Measurements from ENCODE around the gene KRTAP5-7. TPM values are rescaled to one million over a fixed set of nuclear protein-coding genes. Genes with fewer than 3 reads are reported as not detected.
"Not testable (repeated sequence)": the region's sequence is repeated elsewhere in the genome, so short reads cannot be mapped to it uniquely, and the experiment has no call there.

The KRTAP5-7 gene
- total and polyA plus RNA-seq, 2 of the 13 experiments (the other 11 are each of a cell fraction or from before 2014, with no cell fraction given) = 0.54 TPM; not detected in 1

DNA sequence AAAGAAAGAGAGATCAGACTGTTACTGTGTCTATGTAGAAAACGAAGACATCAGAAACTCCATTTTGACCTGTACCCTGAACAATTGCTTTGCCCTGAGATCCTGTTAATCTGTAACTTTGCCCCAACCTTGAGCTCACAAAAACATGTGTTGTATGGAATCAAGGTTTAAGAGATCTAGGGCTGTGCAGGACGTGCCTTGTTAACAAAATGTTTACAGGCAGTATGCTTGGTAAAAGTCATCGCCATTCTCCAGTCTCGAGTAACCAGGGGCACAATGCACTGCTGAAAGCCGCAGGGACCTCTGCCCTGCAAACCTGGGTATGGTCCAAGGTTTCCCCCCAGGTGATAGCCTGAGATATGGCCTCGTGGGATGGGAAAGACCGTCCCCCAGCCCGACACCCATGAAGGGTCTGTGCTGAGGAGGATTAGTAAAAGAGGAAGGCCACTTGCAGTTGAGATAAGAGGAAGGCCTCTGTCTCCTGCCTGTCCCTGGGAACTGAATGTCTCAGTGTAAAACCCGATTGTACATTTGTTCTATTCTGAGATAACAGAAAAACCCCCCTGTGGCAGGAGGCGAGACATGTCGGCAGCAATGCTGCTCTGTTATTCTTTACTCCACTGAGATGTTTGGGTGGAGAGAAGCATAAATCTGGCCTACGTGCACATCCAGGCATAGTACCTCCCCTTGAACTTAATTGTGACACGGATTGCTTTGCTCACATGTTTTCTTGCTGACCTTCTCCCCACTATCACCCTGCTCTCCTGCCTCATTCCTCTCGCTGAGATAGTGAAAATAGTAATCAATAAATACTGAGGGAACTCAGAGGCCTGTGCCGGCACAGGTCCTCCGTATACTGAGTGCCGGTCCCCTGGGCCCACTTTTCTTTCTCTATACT, 7.9 kb downstream of the KRTAP5-7 start (continued):
- TF ChIP-seq ZFX (CRISPR knock-in tag; IDR thresholded peaks at IDR 0.05; ENCODE audit: low read depth) (peak; percentile 78), ZGPAT (CRISPR knock-in tag; IDR thresholded peaks at IDR 0.05) (peak; percentile 61; the same call in 1 of the 2 replicates), MYC (CRISPR knock-in tag; IDR thresholded peaks at IDR 0.05; ENCODE audit: borderline replicate concordance) (peak; percentile 62; the same call in 1 of the 2 replicates), ZNF605 (CRISPR knock-in tag; IDR thresholded peaks at IDR 0.05) (0 out of 2 replicates have a peak, but pooled peaks have one; percentile 26), BRD4 (CRISPR knock-in tag; IDR thresholded peaks at IDR 0.05) (peak; percentile 55), ZNF501 (CRISPR knock-in tag; IDR thresholded peaks at IDR 0.05) (peak; percentile 65), MIER3 (CRISPR knock-in tag; IDR thresholded peaks at IDR 0.05; ENCODE audit: borderline replicate concordance) (peak; percentile 68; the same call in 1 of the 2 replicates), HIC2 (CRISPR knock-in tag; IDR thresholded peaks at IDR 0.05; ENCODE audit: low read depth) (peak; percentile 34; the same call in 1 of the 2 replicates), ZNF160 (CRISPR knock-in tag; IDR thresholded peaks at IDR 0.05) (0 out of 2 replicates have a peak, but pooled peaks have one; percentile 35), YEATS4 (CRISPR knock-in tag; IDR thresholded peaks at IDR 0.05; ENCODE audit: borderline replicate concordance) (peak; percentile 65), ZFY (CRISPR knock-in tag; IDR thresholded peaks at IDR 0.05) (peak; percentile 62), SOX13 (CRISPR knock-in tag; conservative IDR thresholded peaks at IDR 0.05 in 1 of 2, IDR thresholded peaks at IDR 0.05 in 1 of 2) (peak in 1 of 2 experiments; percentile 63; a peak in 2 of 4 replicates), ZNF772 (CRISPR knock-in tag; IDR thresholded peaks at IDR 0.05) (0 out of 2 replicates have a peak, but pooled peaks have one; percentile 30), ARID5B (CRISPR knock-in tag; IDR thresholded peaks at IDR 0.05) (peak; percentile 61), ZNF709 (CRISPR knock-in tag; IDR thresholded peaks at IDR 0.05) (0 out of 2 replicates have a peak, but pooled peaks have one; percentile 41), FOXJ3 (CRISPR knock-in tag; IDR thresholded peaks at IDR 0.05; ENCODE audit: borderline replicate concordance) (peak; percentile 47; the same call in 1 of the 2 replicates), AKAP8 (CRISPR knock-in tag; IDR thresholded peaks at IDR 0.05) (peak; percentile 20; the same call in 1 of the 2 replicates), RBFOX2 (IDR thresholded peaks at IDR 0.05; ENCODE audit: low read depth, low read length) (0 out of 2 replicates have a peak, but pooled peaks have one; percentile 37), ZBTB38 (CRISPR knock-in tag; IDR thresholded peaks at IDR 0.05) (0 out of 2 replicates have a peak, but pooled peaks have one; percentile 33)
- TF ChIP-seq SOX13 (IDR thresholded peaks at IDR 0.05) = not testable (repeated sequence)
